ENCODE results near the gene IGFBP3. TPM values are rescaled to one million over a fixed set of nuclear protein-coding genes. Genes with fewer than 3 reads are reported as not detected.

IGFBP3 gene
- total and polyA plus RNA-seq, 2 of the 13 experiments (the other 11 are each of a cell fraction or from before 2014, with no cell fraction given), result 57.5 TPM; not detected in 1

GRCh38 chr7:45863715-45864114 lies 57.4 kb downstream of the IGFBP3 start (continued):
- TF ChIP-seq ZNF891 (CRISPR knock-in tag; IDR thresholded peaks at IDR 0.05) (no peak), THAP11 (CRISPR knock-in tag; IDR thresholded peaks at IDR 0.05) (peak; percentile 31; the same call in 1 of the 2 replicates), ZNF567 (CRISPR knock-in tag; IDR thresholded peaks at IDR 0.05; ENCODE audit: borderline replicate concordance) (0 out of 2 replicates have a peak, but pooled peaks have one; percentile 17), ZNF138 (CRISPR knock-in tag; IDR thresholded peaks at IDR 0.05; ENCODE audit: low read depth) (no peak), RBM22 (optimal IDR thresholded peaks at IDR 0.05; ENCODE audit: low read length) (no peak), ZNF780A (CRISPR knock-in tag; IDR thresholded peaks at IDR 0.05) (no peak), FOXC1 (CRISPR knock-in tag; IDR thresholded peaks at IDR 0.05; ENCODE audit: borderline replicate concordance) (no peak), ATF3 (CRISPR knock-in tag; IDR thresholded peaks at IDR 0.05) (no peak), MTF1 (CRISPR knock-in tag; IDR thresholded peaks at IDR 0.05) (no peak), FOXK2 (IDR thresholded peaks at IDR 0.05) (no peak), CTCF (CRISPR knock-in tag; IDR thresholded peaks at IDR 0.05) (peak; percentile 62), SPEN (CRISPR knock-in tag; IDR thresholded peaks at IDR 0.05; ENCODE audit: low read depth) (0 out of 2 replicates have a peak, but pooled peaks have one; percentile 21), ZNF432 (CRISPR knock-in tag; IDR thresholded peaks at IDR 0.05; ENCODE audit: borderline replicate concordance) (no peak), SKIL (CRISPR knock-in tag; IDR thresholded peaks at IDR 0.05; ENCODE audit: borderline replicate concordance) (no peak), NFKBIZ (CRISPR knock-in tag; IDR thresholded peaks at IDR 0.05) (no peak), ZNF367 (CRISPR knock-in tag; IDR thresholded peaks at IDR 0.05; ENCODE audit: borderline replicate concordance) (no peak), ZNF451 (CRISPR knock-in tag; IDR thresholded peaks at IDR 0.05) (no peak), STAG1 (CRISPR knock-in tag; IDR thresholded peaks at IDR 0.05) (peak; percentile 60), MED1 (CRISPR knock-in tag; IDR thresholded peaks at IDR 0.05) (peak; percentile 44; the same call in 1 of the 2 replicates)
- TF ChIP-seq, protein P1, sequence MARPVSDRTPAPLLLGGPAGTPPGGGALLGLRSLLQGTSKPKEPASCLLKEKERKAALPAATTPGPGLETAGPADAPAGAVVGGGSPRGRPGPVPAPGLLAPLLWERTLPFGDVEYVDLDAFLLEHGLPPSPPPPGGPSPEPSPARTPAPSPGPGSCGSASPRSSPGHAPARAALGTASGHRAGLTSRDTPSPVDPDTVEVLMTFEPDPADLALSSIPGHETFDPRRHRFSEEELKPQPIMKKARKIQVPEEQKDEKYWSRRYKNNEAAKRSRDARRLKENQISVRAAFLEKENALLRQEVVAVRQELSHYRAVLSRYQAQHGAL (CRISPR knock-in tag; IDR thresholded peaks at IDR 0.05; ENCODE audit: not compliant biosample characterization), result no peak
- TF ChIP-seq, protein P2, sequence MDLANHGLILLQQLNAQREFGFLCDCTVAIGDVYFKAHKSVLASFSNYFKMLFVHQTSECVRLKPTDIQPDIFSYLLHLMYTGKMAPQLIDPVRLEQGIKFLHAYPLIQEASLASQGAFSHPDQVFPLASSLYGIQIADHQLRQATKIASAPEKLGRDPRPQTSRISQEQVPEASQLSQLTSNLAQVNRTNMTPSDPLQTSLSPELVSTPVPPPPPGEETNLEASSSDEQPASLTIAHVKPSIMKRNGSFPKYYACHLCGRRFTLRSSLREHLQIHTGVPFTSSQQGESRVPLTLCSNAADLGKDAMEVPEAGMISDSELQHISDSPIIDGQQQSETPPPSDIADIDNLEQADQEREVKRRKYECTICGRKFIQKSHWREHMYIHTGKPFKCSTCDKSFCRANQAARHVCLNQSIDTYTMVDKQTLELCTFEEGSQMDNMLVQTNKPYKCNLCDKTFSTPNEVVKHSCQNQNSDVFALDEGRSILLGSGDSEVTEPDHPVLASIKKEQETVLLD (CRISPR knock-in tag; IDR thresholded peaks at IDR 0.05; ENCODE audit: low read depth), result no peak
- TF ChIP-seq, protein P3, sequence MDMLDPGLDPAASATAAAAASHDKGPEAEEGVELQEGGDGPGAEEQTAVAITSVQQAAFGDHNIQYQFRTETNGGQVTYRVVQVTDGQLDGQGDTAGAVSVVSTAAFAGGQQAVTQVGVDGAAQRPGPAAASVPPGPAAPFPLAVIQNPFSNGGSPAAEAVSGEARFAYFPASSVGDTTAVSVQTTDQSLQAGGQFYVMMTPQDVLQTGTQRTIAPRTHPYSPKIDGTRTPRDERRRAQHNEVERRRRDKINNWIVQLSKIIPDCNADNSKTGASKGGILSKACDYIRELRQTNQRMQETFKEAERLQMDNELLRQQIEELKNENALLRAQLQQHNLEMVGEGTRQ (IDR thresholded peaks at IDR 0.05; ENCODE audit: low read depth, low read length), result no peak
- TF ChIP-seq, protein P3 (CRISPR knock-in tag; IDR thresholded peaks at IDR 0.05; ENCODE audit: borderline replicate concordance), result no peak

All from HepG2 (cell line).